ENCODE results near the gene MLLT6.

- TF ChIP-seq, protein P1, sequence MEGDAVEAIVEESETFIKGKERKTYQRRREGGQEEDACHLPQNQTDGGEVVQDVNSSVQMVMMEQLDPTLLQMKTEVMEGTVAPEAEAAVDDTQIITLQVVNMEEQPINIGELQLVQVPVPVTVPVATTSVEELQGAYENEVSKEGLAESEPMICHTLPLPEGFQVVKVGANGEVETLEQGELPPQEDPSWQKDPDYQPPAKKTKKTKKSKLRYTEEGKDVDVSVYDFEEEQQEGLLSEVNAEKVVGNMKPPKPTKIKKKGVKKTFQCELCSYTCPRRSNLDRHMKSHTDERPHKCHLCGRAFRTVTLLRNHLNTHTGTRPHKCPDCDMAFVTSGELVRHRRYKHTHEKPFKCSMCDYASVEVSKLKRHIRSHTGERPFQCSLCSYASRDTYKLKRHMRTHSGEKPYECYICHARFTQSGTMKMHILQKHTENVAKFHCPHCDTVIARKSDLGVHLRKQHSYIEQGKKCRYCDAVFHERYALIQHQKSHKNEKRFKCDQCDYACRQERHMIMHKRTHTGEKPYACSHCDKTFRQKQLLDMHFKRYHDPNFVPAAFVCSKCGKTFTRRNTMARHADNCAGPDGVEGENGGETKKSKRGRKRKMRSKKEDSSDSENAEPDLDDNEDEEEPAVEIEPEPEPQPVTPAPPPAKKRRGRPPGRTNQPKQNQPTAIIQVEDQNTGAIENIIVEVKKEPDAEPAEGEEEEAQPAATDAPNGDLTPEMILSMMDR (IDR thresholded peaks at IDR 0.05; ENCODE audit: low read length) = no peak
- TF ChIP-seq EZH2phosphoT487 (IDR thresholded peaks at IDR 0.05; ENCODE audit: low read length) = no peak
These were observed 38.6 kb downstream of the MLLT6 start for GRCh38 chr17:38743556-38744171.
